ENCODE measurements around the gene EPB41L2.
A peak's percentile ranks its signal among the peaks of the same experiment; 100 is the strongest.

The EPB41L2 gene

DNA sequence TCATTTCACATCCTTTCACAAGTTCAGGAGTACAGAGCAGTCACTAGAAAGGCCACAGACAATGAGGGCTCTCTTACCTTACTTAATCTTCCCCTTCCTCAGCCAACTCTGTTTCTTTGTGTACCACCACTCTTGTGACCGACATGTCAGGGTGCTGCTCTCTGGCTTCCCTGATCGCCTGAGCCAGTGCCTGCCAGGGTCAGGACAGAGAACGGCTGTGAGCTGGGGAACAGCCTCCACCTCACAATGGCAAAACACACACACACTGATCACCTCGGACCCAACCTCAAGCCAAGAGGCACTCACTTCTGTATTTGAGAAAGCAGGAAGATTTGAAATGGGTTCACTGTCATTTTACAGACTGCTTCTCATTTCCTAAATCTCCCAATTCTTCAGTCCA lies 205.0 kb downstream of the EPB41L2 start:
- DNase-seq: no peak

- no peak for DNase-seq
Observed at GRCh38 chr6:130853555-130854183, 209.4 kb downstream of the EPB41L2 start.

DNA sequence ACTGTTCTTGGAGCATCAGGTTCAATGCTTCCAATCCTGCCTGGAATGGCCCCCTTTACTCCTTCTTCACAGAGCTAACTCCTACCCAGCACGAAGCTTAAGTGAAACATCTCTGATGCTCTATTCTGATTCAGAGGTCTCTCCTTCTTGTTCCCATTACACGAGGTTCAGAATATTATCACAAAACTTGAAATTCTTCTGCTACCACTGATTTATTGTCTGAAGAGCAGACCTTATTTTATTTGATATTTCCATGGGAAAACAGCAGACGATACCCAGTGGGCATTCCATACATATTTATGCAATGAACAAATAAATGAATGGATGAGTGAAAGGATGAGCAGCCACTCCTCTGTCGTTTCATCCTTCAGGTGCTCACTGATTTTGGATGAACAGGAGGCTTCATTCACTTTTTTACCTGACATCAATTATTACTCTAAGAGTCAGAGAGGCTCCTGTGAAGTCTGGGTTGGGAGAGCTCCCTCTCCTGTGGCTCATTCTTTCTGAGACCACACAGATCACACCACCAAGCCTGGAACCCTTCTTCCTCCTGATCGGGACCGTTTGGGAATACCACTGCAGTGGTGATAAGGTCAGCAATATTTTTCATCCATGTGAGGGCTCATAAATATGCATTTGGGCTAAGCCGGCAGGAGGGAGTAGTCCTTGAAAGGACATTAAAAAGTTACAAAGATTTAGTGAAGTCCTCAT lies 210.0 kb downstream of the EPB41L2 start:
- DNase-seq: no peak

DNA sequence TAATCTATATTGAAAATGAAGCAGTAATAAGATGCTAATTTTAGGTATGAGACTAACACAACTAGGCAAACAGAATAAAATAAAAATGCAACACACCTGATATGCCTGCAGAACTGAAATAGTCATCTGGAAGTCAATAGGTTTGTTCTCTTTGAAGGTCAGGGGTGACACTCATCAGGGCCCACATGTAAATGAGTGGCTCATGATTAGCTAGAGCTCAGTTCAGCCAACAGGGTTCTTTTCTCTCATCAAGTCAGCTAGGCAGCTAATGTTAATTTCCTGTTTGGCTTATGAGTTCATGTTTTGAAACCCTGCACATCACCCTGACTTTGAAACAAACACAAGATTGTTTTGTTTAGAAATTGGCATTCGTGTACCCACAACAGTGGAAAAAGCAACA lies 212.0 kb downstream of the EPB41L2 start:
- DNase-seq: no peak

GRCh38 chr6:130849594-130849993 lies 213.5 kb downstream of the EPB41L2 start:
- peak in 1 of 2 experiments; percentile 72 for DNase-seq

- no peak for DNase-seq
Observed at GRCh38 chr6:130848945-130849344, 214.1 kb downstream of the EPB41L2 start.

GRCh38 chr6:130847001-130847910 lies 215.8 kb downstream of the EPB41L2 start:
- DNase-seq: no peak

DNA sequence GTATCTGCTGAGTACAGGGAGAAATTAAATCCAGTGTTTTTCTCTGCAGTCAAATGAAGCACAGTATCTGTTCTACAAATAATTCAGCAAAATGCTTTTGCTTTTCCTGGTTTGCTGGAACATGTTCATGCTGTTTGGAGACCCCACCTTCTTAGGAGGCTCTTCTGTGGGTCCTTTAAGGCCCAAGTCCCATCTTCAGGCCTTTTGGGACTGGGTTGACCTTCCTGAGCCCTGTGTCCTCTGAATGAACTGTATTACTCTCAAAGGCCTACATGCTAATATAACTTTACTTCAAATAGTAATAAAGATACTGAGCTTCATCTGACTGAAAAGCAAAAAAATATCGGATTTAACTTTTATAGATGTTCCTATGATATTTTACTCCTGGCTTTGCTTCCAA lies 216.5 kb downstream of the EPB41L2 start:
- no peak for DNase-seq

GRCh38 chr6:130843575-130844320 lies 219.3 kb downstream of the EPB41L2 start:
- DNase-seq: peak; percentile 22 to 54

GRCh38 chr6:130841128-130841728 lies 221.8 kb downstream of the EPB41L2 start:
- DNase-seq: no peak

DNA sequence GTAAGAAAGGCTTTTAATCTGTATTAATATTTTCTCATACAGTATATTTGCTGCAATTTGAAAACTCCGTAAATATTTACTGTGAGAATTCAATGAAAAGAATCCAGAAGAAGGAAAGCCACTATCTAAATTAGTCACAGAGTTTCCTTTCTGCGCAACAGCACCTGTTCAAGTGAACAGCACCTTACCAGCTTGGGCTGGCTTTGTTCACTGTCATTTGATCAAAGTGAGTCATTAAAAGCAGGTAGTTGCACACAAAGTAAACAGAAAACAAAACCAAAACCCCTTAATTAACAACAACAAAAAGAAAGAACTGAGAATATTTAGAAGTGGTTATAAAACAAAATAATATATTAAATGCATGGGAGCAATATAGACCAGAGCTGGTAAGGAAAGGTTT lies 223.0 kb downstream of the EPB41L2 start:
- DNase-seq: no peak

DNA sequence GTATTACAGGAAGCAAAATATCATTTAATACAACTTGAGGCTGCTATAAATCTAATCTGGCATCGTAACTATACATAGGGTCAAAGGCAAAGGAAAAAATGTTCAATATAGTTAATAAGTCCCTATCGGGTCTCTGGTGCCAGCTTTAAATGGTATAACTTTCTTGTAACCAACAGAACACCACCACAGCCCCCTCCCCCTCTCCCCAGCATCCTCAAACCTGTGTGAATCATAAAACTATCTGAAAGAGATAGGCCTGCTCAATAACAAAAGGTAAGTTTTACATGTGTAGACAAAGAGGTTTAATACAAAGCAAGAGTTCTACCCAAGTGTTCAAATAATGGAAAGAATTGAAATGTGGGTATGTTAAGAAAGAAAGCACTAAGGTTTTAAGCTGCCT lies 223.7 kb downstream of the EPB41L2 start:
- DNase-seq: no peak

DNA sequence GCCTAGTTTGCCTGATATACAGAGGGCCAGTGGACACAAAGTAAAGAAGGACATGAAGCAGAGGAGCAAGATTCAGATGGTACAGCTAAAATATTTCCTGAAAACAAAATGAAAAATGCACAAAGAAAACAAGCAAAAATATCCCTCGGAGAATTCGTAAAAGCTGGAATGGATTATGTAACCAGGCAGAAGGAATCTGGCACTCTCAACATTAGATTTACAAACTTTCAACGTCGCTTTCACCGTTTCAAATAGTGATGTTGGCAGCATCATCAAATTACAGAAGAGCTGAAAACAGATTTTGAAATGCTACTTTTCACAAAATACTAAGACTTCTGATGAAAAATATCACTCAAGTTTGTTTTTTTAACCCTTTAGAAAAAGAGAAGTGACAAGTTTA lies 224.1 kb downstream of the EPB41L2 start:
- no peak for DNase-seq

GRCh38 chr6:130838250-130838860 lies 224.7 kb downstream of the EPB41L2 start:
- DNase-seq: no peak

DNA sequence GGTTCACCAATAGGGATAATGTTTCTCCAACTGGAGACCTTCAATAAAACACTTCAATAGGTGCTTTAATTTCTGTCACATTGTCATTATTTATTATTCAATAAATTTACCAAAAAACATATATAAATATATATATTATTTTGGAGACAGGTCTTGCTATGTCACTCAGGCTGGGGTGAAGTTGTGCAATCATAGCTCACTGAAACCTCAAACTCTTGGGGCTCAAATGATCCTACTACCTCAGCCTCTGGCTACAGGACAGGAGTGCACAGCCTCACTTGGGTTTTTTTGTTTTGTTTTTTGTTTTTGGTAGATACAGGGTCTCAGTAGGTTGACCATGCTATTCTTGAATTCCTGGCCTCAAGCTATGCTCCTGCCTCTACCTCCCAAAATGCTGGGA lies 226.0 kb downstream of the EPB41L2 start:
- no peak for DNase-seq

DNA sequence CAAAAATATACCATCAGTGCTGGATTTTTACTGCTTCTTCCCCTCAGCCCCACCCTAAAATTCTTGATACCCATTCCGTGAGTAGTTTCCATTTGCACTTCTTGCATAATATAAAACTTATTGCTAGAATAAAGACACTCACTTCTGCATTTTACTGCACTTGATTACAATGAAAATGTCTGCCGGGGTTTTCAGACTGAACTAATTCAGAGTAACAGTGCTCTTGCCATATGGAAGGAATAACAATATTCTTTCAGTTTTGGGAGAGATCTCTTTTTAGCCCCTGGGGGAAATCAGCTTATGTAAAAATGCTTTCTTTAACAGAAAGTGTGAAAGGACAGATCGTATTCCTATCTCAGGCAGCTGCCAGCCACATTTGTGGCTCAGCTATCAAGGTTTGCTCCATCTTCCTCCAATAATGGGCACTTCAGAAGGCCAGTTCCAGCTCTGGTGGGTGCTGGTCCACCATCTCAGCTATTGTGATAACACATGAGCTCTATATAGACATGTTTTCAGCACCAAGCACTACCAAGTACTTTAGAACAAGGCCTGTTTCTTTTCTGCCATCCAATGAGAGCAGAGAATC lies 226.9 kb downstream of the EPB41L2 start:
- DNase-seq: no peak

- DNase-seq: no peak
Observed at GRCh38 chr6:130834482-130835251, 228.4 kb downstream of the EPB41L2 start.

DNA sequence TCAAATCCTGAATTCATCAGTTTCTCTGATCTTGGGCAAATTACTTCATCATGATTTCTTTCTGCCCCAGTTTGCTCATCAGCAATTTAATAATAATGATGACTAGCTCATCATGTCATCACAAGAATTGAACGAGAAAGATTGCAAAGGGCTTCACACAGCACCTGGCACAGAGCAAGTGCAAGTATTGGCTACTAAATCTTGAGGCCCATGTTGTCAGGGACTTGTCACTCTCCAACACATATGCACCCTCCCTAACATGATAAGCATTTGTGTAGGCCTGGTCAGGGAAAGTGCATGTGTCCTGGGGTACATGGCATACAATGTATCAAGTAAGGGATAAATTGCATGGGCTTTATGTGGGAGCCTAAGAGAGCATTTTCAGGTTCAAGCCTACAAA lies 229.5 kb downstream of the EPB41L2 start:
- DNase-seq: no peak

- no peak for DNase-seq
Observed at GRCh38 chr6:130831607-130832006, 231.4 kb downstream of the EPB41L2 start.

GRCh38 chr6:130829333-130829910 lies 233.6 kb downstream of the EPB41L2 start:
- no peak for DNase-seq
